K562 (cell line): ENCODE measurements around the gene SOBP. TPM values are rescaled to one million over a fixed set of nuclear protein-coding genes. Genes with fewer than 3 reads are reported as not detected.

ENCODE experiments used
- ATAC-seq: fragments of 200-7000 bp; cut with Tn5 transposase; 3 replicates; pipeline ENCODE4 v1.9.1; 2020; ENCODE audit warnings: moderate library complexity
- BruUV-seq: library from RNA; stranded (reverse); fragments of 400-500 nt; replicated peaks from 2 replicates; lab custom pipeline; 2021; lab: Mats Ljungman, UMichigan
- CTCF ChIA-PET: fragments of 300-600 bp; formaldehyde crosslinking; extraction: SDS; loops from one replicate; lab custom pipeline; 2021; ENCODE audit warnings: low intra/inter-chr PET ratio; lab: Yijun Ruan, JAX
- POLR2A ChIA-PET: fragments of 300-600, 350-650 bp; sonication (Branson Sonifier 250); formaldehyde crosslinking; extraction: SDS; loops from one replicate; lab custom pipeline; 2021; ENCODE audit warnings: antibody characterized with exemption, inconsistent platforms; lab: Yijun Ruan, JAX
- DNase-seq, 4 experiments: peaks; one replicate each; pipeline versions ENCODE4 v3.0.0 to v3.0.0-alpha.2; 2011 to 2018; ENCODE audit warnings: low spot score in 3 of 4, mixed read lengths in 3 of 4; ENCODE audit errors: extremely low read depth in 1 of 4
- FAIRE-seq: peaks from 2 replicates; lab custom pipeline; 2011; peaks lifted over from hg19 to GRCh38; lab: Jason Lieb, UNC
- H2AFZ ChIP-seq: 2 replicates; pipeline ENCODE4 v1.6.0; 2011; ENCODE audit warnings: low read depth, low read length, control low read depth, inconsistent platforms
- H3K27ac ChIP-seq: fragments of 200-600 bp; 3 replicates; pipeline ENCODE4 v1.8.0; 2011; ENCODE audit warnings: low read depth, mild to moderate bottlenecking, control low read depth, inconsistent platforms, low read length, moderate library complexity, mixed read lengths; ENCODE audit errors: extremely low read depth
- H3K27me3 ChIP-seq, 2 experiments: fragments of 300-600 bp in 1 of 2; 2 replicates in 1 of 2; 3 replicates in 1 of 2; pipeline versions ENCODE4 v1.6.0 to v1.8.0; 2011; ENCODE audit warnings: inconsistent platforms in 2 of 2, low read length in 2 of 2, mild to moderate bottlenecking in 1 of 2, mixed read lengths in 1 of 2, moderate library complexity in 1 of 2; ENCODE audit not compliant: control insufficient read depth in 2 of 2, insufficient read depth in 2 of 2
- H3K36me3 ChIP-seq: fragments of 300-600 bp; 3 replicates; pipeline ENCODE4 v1.8.0; 2011; ENCODE audit warnings: mild to moderate bottlenecking, low read length, inconsistent platforms; ENCODE audit not compliant: control insufficient read depth, insufficient read depth
- H3K4me1 ChIP-seq, 2 experiments: fragments of 200-600 bp in 1 of 2; replicated peaks in 1 of 2; 2 replicates in 1 of 2; 3 replicates in 1 of 2; pipeline versions ENCODE4 v1.5.1 to v1.8.0; 2011; ENCODE audit warnings: inconsistent platforms in 2 of 2, low read length in 2 of 2, mild to moderate bottlenecking in 1 of 2, mixed read lengths in 1 of 2, moderate library complexity in 1 of 2; ENCODE audit not compliant: control insufficient read depth in 2 of 2, insufficient read depth in 2 of 2
- H3K4me2 ChIP-seq: 2 replicates; pipeline ENCODE4 v1.6.1; 2011; ENCODE audit warnings: low read length, control low read depth, inconsistent platforms, mixed read lengths; ENCODE audit not compliant: insufficient read depth
- H3K4me3 ChIP-seq: fragments of 200-600 bp; sonication (generic), shearing (Covaris generic); 2 replicates; pipeline ENCODE4 v1.5.1; 2016; ENCODE audit warnings: control low read depth, inconsistent platforms
- H3K79me2 ChIP-seq: fragments of 200-600 bp; 3 replicates; pipeline ENCODE4 v1.8.0; 2011; ENCODE audit warnings: low read length, inconsistent platforms; ENCODE audit not compliant: control insufficient read depth, insufficient read depth
- H3K9ac ChIP-seq, 2 experiments: 2 replicates each; pipeline versions ENCODE4 v1.6.0 to v1.6.1; 2011; ENCODE audit warnings: low read depth in 2 of 2, low read length in 2 of 2, control low read depth in 1 of 2, inconsistent platforms in 1 of 2, mild to moderate bottlenecking in 1 of 2, mixed read lengths in 1 of 2; ENCODE audit not compliant: insufficient read depth in 1 of 2
- H3K9me1 ChIP-seq: one replicate; pipeline ENCODE4 v1.6.0; 2011; ENCODE audit warnings: inconsistent platforms, mild to moderate bottlenecking, low read length, moderate library complexity; ENCODE audit not compliant: control insufficient read depth, insufficient read depth
- H3K9me3 ChIP-seq: replicated peaks from 2 replicates; pipeline ENCODE4 v1.5.1; 2011; ENCODE audit warnings: low read depth, low read length, inconsistent platforms; ENCODE audit not compliant: control insufficient read depth, insufficient read depth
- H4K20me1 ChIP-seq: replicated peaks from 2 replicates; pipeline ENCODE4 v1.6.1; 2011; ENCODE audit warnings: low read length, inconsistent platforms, mixed read lengths; ENCODE audit not compliant: control insufficient read depth, insufficient read depth
- BCL6 ChIP-seq: fragments of 250-450 bp; sonication (Bioruptor Pico); IDR thresholded peaks from 2 replicates; pipeline ENCODE4 v1.4.0; 2020
- DMBX1 ChIP-seq: fragments of 250-450 bp; sonication (Bioruptor Pico); IDR thresholded peaks from 2 replicates; pipeline ENCODE4 v1.8.0; 2022; ENCODE audit warnings: inconsistent platforms, mild to moderate bottlenecking, moderate library complexity, borderline replicate concordance
- HDAC6 ChIP-seq: IDR thresholded peaks from 2 replicates; pipeline ENCODE4 v1.6.1; 2012; ENCODE audit warnings: low read depth, mild to moderate bottlenecking, control low read depth, inconsistent platforms, low read length, moderate library complexity
- MAFK ChIP-seq: IDR thresholded peaks from 2 replicates; pipeline ENCODE4 v1.6.1; 2011; ENCODE audit warnings: low read length, improper control_type of control experiment
- RFX7 ChIP-seq: fragments of 250-450 bp; sonication (Bioruptor Pico); IDR thresholded peaks from 2 replicates; pipeline ENCODE4 v1.5.1; 2021; ENCODE audit warnings: mild to moderate bottlenecking
- RHOXF2B ChIP-seq: fragments of 250-450 bp; sonication (Bioruptor Pico); conservative IDR thresholded peaks from 2 replicates; pipeline ENCODE4 v1.5.1; 2021
- ZC3H11A ChIP-seq: IDR thresholded peaks from 2 replicates; pipeline ENCODE4 v1.6.1; 2012; ENCODE audit warnings: low read depth, low read length, improper control_type of control experiment
- ZNF124 ChIP-seq: sonication (generic); formaldehyde crosslinking; IDR thresholded peaks from 2 replicates; pipeline ENCODE4 v1.8.1; 2022; ENCODE audit warnings: missing genetic modification reagents
- WGBS: fragments of 100-300 bp; shearing (Covaris generic); methylation state at CpG from one replicate; pipeline ENCODE4 v1.1.6; 2016; ENCODE audit warnings: low coverage, mixed read lengths; ENCODE audit not compliant: insufficient coverage; ENCODE audit errors: missing lambda C conversion rate; 5-methylcytosine and 5-hydroxymethylcytosine counted together
- in situ Hi-C: fragments of 300-500 bp; cut with MboI; formaldehyde crosslinking; loops from 4 replicates; pipeline ENCODE4 v1.15.0; 2018; ENCODE audit warnings: inconsistent platforms, mixed read lengths
- intact Hi-C: fragments of 100-400 bp; cut with micrococcal nuclease; formaldehyde crosslinking; loops from 2 replicates; pipeline ENCODE4 v1.14.2; 2022
- polyA plus RNA-seq, 8 experiments: library from polyadenylated mRNA; depleted of rRNA in 4 of 8; stranded (reverse) in 5 of 8; unstranded in 3 of 8; fragments of >200 nt; fragmentation: Nextera tagmentation in 2 of 8; fragmentation: Illumina TruSeq in 1 of 8; extraction: Ambion mirVana in 2 of 8; extraction: Trizol in 1 of 8; gene quantifications; 2 replicates each; pipeline versions ENCODE4 v1.2.1 to v1.2.3, GENCODE V29; 2011 to 2014; ENCODE audit warnings: inconsistent platforms in 1 of 8, missing spikeins in 1 of 8
- total RNA-seq, 7 experiments: library from RNA; depleted of rRNA in 6 of 7; stranded (reverse); fragments of >200 nt in 6 of 7; fragmentation: Illumina TruSeq in 2 of 7; extraction: Trizol in 2 of 7; gene quantifications; 2 replicates each; pipeline versions ENCODE4 v1.2.1 to v1.2.3, GENCODE V29; 2011 to 2021; ENCODE audit warnings: low replicate concordance in 1 of 7

The SOBP gene
- total and polyA plus RNA-seq, 9 of the 15 experiments (the other 6 are each of a cell fraction or from before 2014, with no cell fraction given) = 0.16 TPM; not detected in 8

GRCh38 chr6:107567643-107568042, 77.7 kb downstream of the SOBP start:
- Histone ChIP-seq H3K4me1 (no peaks in the 10 kb centered on the region), H3K4me2 (no peak overlapping the region), H4K20me1 (no peaks in the 10 kb centered on the region), H3K27me3 (peaks cover 6 to 21% of the 10 kb centered on the region in 2 experiments; a peak in 3 of 5 replicates), H3K9me1 (no peaks in the 10 kb centered on the region), H3K79me2 (no peaks in the 10 kb centered on the region), H3K4me3 (no peak overlapping the region), H2AFZ (no peak overlapping the region), H3K9ac (no peak overlapping the region), H3K9me3 (no peaks in the 10 kb centered on the region), H3K36me3 (no peaks in the 10 kb centered on the region), H3K27ac (no peak overlapping the region)
- no peak for ATAC-seq
- no TSS peak for BruUV-seq
- DNase-seq = no peak
- FAIRE-seq = no peak
- in situ Hi-C loops (no loop called here), intact Hi-C loops (no loop called here)
- POLR2A ChIA-PET = interaction anchor here (0.5 to 1.3 kb wide), 3 partner anchors 9 to 378 kb away, joined by 3 to 5 read pairs (median 4); no protein-coding TSS in a partner anchor
- whole genome bisulfite sequencing = 0% methylated on average over 1 of the region's 1 CpG
- CTCF ChIA-PET = no interaction called here
- TF ChIP-seq BCL6 (CRISPR knock-in tag) = no peak
- no peak for TF ChIP-seq DMBX1

- intact Hi-C loops (no loop called here), in situ Hi-C loops (no loop called here)
- FAIRE-seq = no peak
- ChIA-PET POLR2A (no interaction called here), CTCF (no interaction called here)
- TF ChIP-seq HDAC6 (no peak), ZC3H11A (no peak), RHOXF2B (no peak), MAFK (no peak), RFX7 (CRISPR knock-in tag) (no peak), ZNF124 (CRISPR knock-in tag) (no peak)
- no TSS peak for BruUV-seq
- H3K4me2 ChIP-seq = no peak overlapping the region
- no peaks in the 10 kb centered on the region for H3K36me3 ChIP-seq
- peaks cover 6 to 25% of the 10 kb centered on the region in 2 experiments; a peak in 4 of 5 replicates for H3K27me3 ChIP-seq
- no peak overlapping the region for H3K27ac ChIP-seq
- ATAC-seq = no peak
- H3K9me3 ChIP-seq = no peaks in the 10 kb centered on the region
- H3K9me1 ChIP-seq = no peaks in the 10 kb centered on the region
- H3K4me1 ChIP-seq = no peaks in the 10 kb centered on the region
- WGBS = 0% methylated on average over 9 of the region's 9 CpGs
- H3K79me2 ChIP-seq = no peaks in the 10 kb centered on the region
- no peak overlapping the region for H3K9ac ChIP-seq
- H4K20me1 ChIP-seq = no peaks in the 10 kb centered on the region
- H3K4me3 ChIP-seq = no peak overlapping the region
- no peak for DNase-seq
- no peak overlapping the region for H2AFZ ChIP-seq
Observed at GRCh38 chr6:107569473-107569872, 79.6 kb downstream of the SOBP start.
